ENCODE data around the gene TIAM2.

Gene TIAM2

GRCh38 chr6:155247618-155248007 is 252.5 kb downstream of the TIAM2 start:
- TF ChIP-seq CTCF (IDR thresholded peaks at IDR 0.05; ENCODE audit: insufficient read depth, low read length) (no peak), REST (IDR thresholded peaks at IDR 0.05; ENCODE audit: insufficient replicate concordance, low read depth) (no peak), SPI1 (IDR thresholded peaks at IDR 0.05; ENCODE audit: borderline replicate concordance, low read depth) (no peak), POLR2AphosphoS5 (IDR thresholded peaks at IDR 0.05; ENCODE audit: low read depth) (no peak), GABPA (IDR thresholded peaks at IDR 0.05; ENCODE audit: low read depth) (no peak)
- no peak for DNase-seq (ENCODE audit: low read depth in 1 of 2, low spot score in 1 of 2)
- H3K4me3 ChIP-seq (replicated peaks; ENCODE audit: insufficient read depth, low read length): no peak overlapping the region
- no peaks in the 10 kb centered on the region for H3K27me3 ChIP-seq (ENCODE audit: insufficient read depth, poor library complexity, severe bottlenecking)
- no peak overlapping the region for H3K27ac ChIP-seq (replicated peaks)

- DNase-seq (ENCODE audit: low read depth in 1 of 2, low spot score in 1 of 2): peak; percentile 8 to 29
- TF ChIP-seq CTCF (IDR thresholded peaks at IDR 0.05; ENCODE audit: insufficient read depth, low read length): peak; percentile 61
- TF ChIP-seq REST (IDR thresholded peaks at IDR 0.05; ENCODE audit: insufficient replicate concordance, low read depth): no peak
- Histone ChIP-seq H3K27ac (replicated peaks) (no peak overlapping the region), H3K27me3 (ENCODE audit: insufficient read depth, poor library complexity, severe bottlenecking) (no peaks in the 10 kb centered on the region), H3K4me3 (replicated peaks; ENCODE audit: insufficient read depth, low read length) (no peak overlapping the region)
Measured at GRCh38 chr6:155248008-155249001, 253.2 kb downstream of the TIAM2 start.

- no peaks in the 10 kb centered on the region for H3K27me3 ChIP-seq (ENCODE audit: insufficient read depth, poor library complexity, severe bottlenecking)
- no peak overlapping the region for H3K4me3 ChIP-seq (replicated peaks; ENCODE audit: insufficient read depth, low read length)
- no peak for DNase-seq (ENCODE audit: low read depth in 1 of 2, low spot score in 1 of 2)
- no peak overlapping the region for H3K27ac ChIP-seq (replicated peaks)
- TF ChIP-seq CTCF (IDR thresholded peaks at IDR 0.05; ENCODE audit: insufficient read depth, low read length): no peak
- no peak for TF ChIP-seq REST (IDR thresholded peaks at IDR 0.05; ENCODE audit: insufficient replicate concordance, low read depth)
- no peak for TF ChIP-seq GABPA (IDR thresholded peaks at IDR 0.05; ENCODE audit: low read depth)
- TF ChIP-seq POLR2AphosphoS5 (IDR thresholded peaks at IDR 0.05; ENCODE audit: low read depth): no peak
Measured at GRCh38 chr6:155250701-155251381, 255.7 kb downstream of the TIAM2 start.
